ENCODE data around the gene FRMD4B.
A peak's percentile ranks its signal among the peaks of the same experiment; 100 is the strongest.
"Not testable (repeated sequence)": the region's sequence is repeated elsewhere in the genome, so short reads cannot be mapped to it uniquely, and the experiment has no call there.

The FRMD4B gene

GRCh38 chr3:69294014-69294766 lies 91.7 kb downstream of the FRMD4B start:
- Mint-ChIP-seq H3K36me3 (no peaks in the 10 kb centered on the region), H3K27ac (no peak overlapping the region), H3K4me3 (no peak overlapping the region), H3K9me3 (no peaks in the 10 kb centered on the region), H3K27me3 (no peaks in the 10 kb centered on the region), H3K4me1 (no peaks in the 10 kb centered on the region)

- H3K36me3 Mint-ChIP-seq = no peaks in the 10 kb centered on the region
- no peak overlapping the region for H3K4me3 Mint-ChIP-seq
- no peak overlapping the region for H3K27ac Mint-ChIP-seq
- no peaks in the 10 kb centered on the region for H3K9me3 Mint-ChIP-seq
- peaks cover 10% of the 10 kb centered on the region for H3K4me1 Mint-ChIP-seq
- H3K27me3 Mint-ChIP-seq = no peaks in the 10 kb centered on the region
Observed at GRCh38 chr3:69292959-69293574, 92.8 kb downstream of the FRMD4B start.

GRCh38 chr3:69292185-69292584 lies 93.7 kb downstream of the FRMD4B start:
- Mint-ChIP-seq H3K9me3 (no peaks in the 10 kb centered on the region), H3K4me1 (peaks cover 10% of the 10 kb centered on the region), H3K27ac (no peak overlapping the region), H3K27me3 (no peaks in the 10 kb centered on the region), H3K36me3 (no peaks in the 10 kb centered on the region), H3K4me3 (no peak overlapping the region)

GRCh38 chr3:69290430-69290829 lies 95.5 kb downstream of the FRMD4B start:
- H3K4me1 Mint-ChIP-seq = peaks cover 13% of the 10 kb centered on the region
- no peaks in the 10 kb centered on the region for H3K36me3 Mint-ChIP-seq
- H3K27me3 Mint-ChIP-seq = no peaks in the 10 kb centered on the region
- H3K9me3 Mint-ChIP-seq = no peaks in the 10 kb centered on the region
- H3K27ac Mint-ChIP-seq = no peak overlapping the region
- no peak overlapping the region for H3K4me3 Mint-ChIP-seq

GRCh38 chr3:69290006-69290405 lies 95.9 kb downstream of the FRMD4B start:
- no peak overlapping the region for H3K4me3 Mint-ChIP-seq
- peak overlapping the region; percentile 75 for H3K27ac Mint-ChIP-seq
- H3K36me3 Mint-ChIP-seq = no peaks in the 10 kb centered on the region
- H3K4me1 Mint-ChIP-seq = peaks cover 13% of the 10 kb centered on the region
- no peaks in the 10 kb centered on the region for H3K27me3 Mint-ChIP-seq
- H3K9me3 Mint-ChIP-seq = no peaks in the 10 kb centered on the region

GRCh38 chr3:69288161-69288895 lies 97.6 kb downstream of the FRMD4B start:
- Mint-ChIP-seq H3K27me3 (no peaks in the 10 kb centered on the region), H3K9me3 (no peaks in the 10 kb centered on the region), H3K36me3 (no peaks in the 10 kb centered on the region), H3K4me3 (no peak overlapping the region), H3K4me1 (peaks cover 13% of the 10 kb centered on the region), H3K27ac (no peak overlapping the region)

GRCh38 chr3:69283913-69284611 lies 101.8 kb downstream of the FRMD4B start:
- Mint-ChIP-seq H3K4me3 (no peak overlapping the region), H3K36me3 (no peaks in the 10 kb centered on the region), H3K27me3 (no peaks in the 10 kb centered on the region), H3K27ac (peak overlapping the region; percentile 69), H3K4me1 (peaks cover 18% of the 10 kb centered on the region), H3K9me3 (no peaks in the 10 kb centered on the region)

GRCh38 chr3:69283496-69283895 lies 102.4 kb downstream of the FRMD4B start:
- H3K9me3 Mint-ChIP-seq = no peaks in the 10 kb centered on the region
- H3K27me3 Mint-ChIP-seq = no peaks in the 10 kb centered on the region
- no peaks in the 10 kb centered on the region for H3K36me3 Mint-ChIP-seq
- no peak overlapping the region for H3K4me3 Mint-ChIP-seq
- H3K27ac Mint-ChIP-seq = no peak overlapping the region
- H3K4me1 Mint-ChIP-seq = peaks cover 14% of the 10 kb centered on the region

GRCh38 chr3:69282181-69282580 lies 103.7 kb downstream of the FRMD4B start:
- Mint-ChIP-seq H3K4me3 (peak overlapping the region; percentile 31), H3K36me3 (no peaks in the 10 kb centered on the region), H3K4me1 (peaks cover 9% of the 10 kb centered on the region), H3K27me3 (no peaks in the 10 kb centered on the region), H3K9me3 (no peaks in the 10 kb centered on the region), H3K27ac (peak overlapping the region; percentile 78)

GRCh38 chr3:69277403-69277802 lies 108.5 kb downstream of the FRMD4B start:
- H3K9me3 Mint-ChIP-seq = not testable (repeated sequence)

GRCh38 chr3:69276884-69277283 lies 109.0 kb downstream of the FRMD4B start:
- no peak overlapping the region for H3K27ac Mint-ChIP-seq
- no peaks in the 10 kb centered on the region for H3K9me3 Mint-ChIP-seq
- H3K36me3 Mint-ChIP-seq = no peaks in the 10 kb centered on the region
- H3K4me3 Mint-ChIP-seq = no peak overlapping the region
- peaks cover 2% of the 10 kb centered on the region for H3K4me1 Mint-ChIP-seq
- no peaks in the 10 kb centered on the region for H3K27me3 Mint-ChIP-seq

More at GRCh38 chr3:69277403-69277802, 108.5 kb downstream of the FRMD4B start:
- not testable (repeated sequence) for H3K4me3 Mint-ChIP-seq, H3K27me3 Mint-ChIP-seq, H3K27ac Mint-ChIP-seq, H3K36me3 Mint-ChIP-seq, H3K4me1 Mint-ChIP-seq

- H3K27ac Mint-ChIP-seq = not testable (repeated sequence)
Observed at GRCh38 chr3:69276191-69276590, 109.7 kb downstream of the FRMD4B start.

GRCh38 chr3:69273896-69274295 lies 112.0 kb downstream of the FRMD4B start:
- H3K4me1 Mint-ChIP-seq = no peaks in the 10 kb centered on the region
- no peaks in the 10 kb centered on the region for H3K36me3 Mint-ChIP-seq
- no peak overlapping the region for H3K27ac Mint-ChIP-seq
- no peaks in the 10 kb centered on the region for H3K9me3 Mint-ChIP-seq
- H3K27me3 Mint-ChIP-seq = no peaks in the 10 kb centered on the region
- no peak overlapping the region for H3K4me3 Mint-ChIP-seq

More at GRCh38 chr3:69276191-69276590, 109.7 kb downstream of the FRMD4B start:
- H3K27me3 Mint-ChIP-seq, H3K4me3 Mint-ChIP-seq, H3K9me3 Mint-ChIP-seq, H3K36me3 Mint-ChIP-seq, H3K4me1 Mint-ChIP-seq: not testable (repeated sequence)

- Mint-ChIP-seq H3K36me3 (no peaks in the 10 kb centered on the region), H3K4me3 (no peak overlapping the region), H3K27ac (no peak overlapping the region), H3K4me1 (no peaks in the 10 kb centered on the region), H3K27me3 (no peaks in the 10 kb centered on the region), H3K9me3 (no peaks in the 10 kb centered on the region)
Observed at GRCh38 chr3:69272556-69272955, 113.3 kb downstream of the FRMD4B start.

- Mint-ChIP-seq H3K9me3 (no peaks in the 10 kb centered on the region), H3K36me3 (no peaks in the 10 kb centered on the region), H3K4me1 (no peaks in the 10 kb centered on the region), H3K27ac (no peak overlapping the region), H3K4me3 (no peak overlapping the region), H3K27me3 (no peaks in the 10 kb centered on the region)
Observed at GRCh38 chr3:69271098-69271497, 114.8 kb downstream of the FRMD4B start.

Data from activated naive CD4-positive, alpha-beta T cell treated with anti-CD3 and anti-CD28 coated beads, Interleukin-2, amount 50 U/mL, for 24 hours (primary cell).